Loucy (cell line): Measurements from ENCODE around the gene CD44.

ENCODE experiments used
- EZH2phosphoT487 ChIP-seq: fragments of 200-600 bp; IDR thresholded peaks from 2 replicates; pipeline ENCODE4 v1.6.1; 2018; ENCODE audit warnings: antibody characterized with exemption, mild to moderate bottlenecking, moderate library complexity, borderline replicate concordance
- TF ChIP-seq, protein P1 (sequence below): fragments of 200-600 bp; sonication (generic); conservative IDR thresholded peaks from 2 replicates; pipeline ENCODE4 v1.5.1; 2014; ENCODE audit warnings: mild to moderate bottlenecking, antibody characterized with exemption, low read length

DNA sequence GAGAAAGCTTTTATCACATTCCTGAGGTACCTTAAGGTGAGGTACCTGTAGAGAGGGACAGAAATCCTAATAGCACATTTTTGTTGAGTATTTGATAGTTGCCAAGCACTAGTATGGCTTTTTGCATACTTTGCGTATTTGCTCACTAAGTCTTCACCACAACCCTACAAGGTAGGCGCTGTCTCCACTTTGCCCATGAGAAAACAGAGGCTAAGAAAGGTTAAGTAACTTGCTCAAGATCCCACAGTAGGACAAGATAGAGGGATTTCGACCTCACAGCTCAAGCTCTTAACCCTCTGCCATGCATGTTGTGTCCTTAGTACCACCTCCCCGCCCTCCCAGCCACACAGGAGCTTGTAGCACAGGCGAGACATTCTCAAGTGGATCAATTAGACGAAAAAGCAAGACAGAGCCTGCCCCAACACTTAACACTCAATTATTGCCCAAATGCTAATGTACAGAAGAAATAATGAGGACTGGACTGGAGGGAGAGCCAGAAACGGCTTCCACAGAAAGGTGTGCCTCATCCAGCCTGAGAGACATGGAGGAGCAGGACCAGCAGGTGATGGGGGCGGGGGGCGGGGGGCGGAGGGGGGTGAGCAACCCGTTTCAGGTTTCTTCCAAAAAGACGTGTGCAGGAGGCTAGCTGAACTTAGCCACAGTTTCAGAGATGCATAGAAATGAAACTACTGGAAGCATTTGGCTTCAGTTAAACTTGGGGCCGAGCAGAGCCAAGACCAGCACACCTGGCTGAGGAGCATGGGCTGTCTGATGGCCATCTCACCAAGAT, 26.7 kb upstream of the CD44 start:
- TF ChIP-seq, protein P1, sequence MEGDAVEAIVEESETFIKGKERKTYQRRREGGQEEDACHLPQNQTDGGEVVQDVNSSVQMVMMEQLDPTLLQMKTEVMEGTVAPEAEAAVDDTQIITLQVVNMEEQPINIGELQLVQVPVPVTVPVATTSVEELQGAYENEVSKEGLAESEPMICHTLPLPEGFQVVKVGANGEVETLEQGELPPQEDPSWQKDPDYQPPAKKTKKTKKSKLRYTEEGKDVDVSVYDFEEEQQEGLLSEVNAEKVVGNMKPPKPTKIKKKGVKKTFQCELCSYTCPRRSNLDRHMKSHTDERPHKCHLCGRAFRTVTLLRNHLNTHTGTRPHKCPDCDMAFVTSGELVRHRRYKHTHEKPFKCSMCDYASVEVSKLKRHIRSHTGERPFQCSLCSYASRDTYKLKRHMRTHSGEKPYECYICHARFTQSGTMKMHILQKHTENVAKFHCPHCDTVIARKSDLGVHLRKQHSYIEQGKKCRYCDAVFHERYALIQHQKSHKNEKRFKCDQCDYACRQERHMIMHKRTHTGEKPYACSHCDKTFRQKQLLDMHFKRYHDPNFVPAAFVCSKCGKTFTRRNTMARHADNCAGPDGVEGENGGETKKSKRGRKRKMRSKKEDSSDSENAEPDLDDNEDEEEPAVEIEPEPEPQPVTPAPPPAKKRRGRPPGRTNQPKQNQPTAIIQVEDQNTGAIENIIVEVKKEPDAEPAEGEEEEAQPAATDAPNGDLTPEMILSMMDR, result no peak
- no peak for TF ChIP-seq EZH2phosphoT487
